H1 (cell line): ENCODE results near the gene SPTB.

Source experiments
- ATF3 ChIP-seq: IDR thresholded peaks from 2 replicates; pipeline ENCODE4 v1.6.1; 2011; ENCODE audit warnings: low read depth, mild to moderate bottlenecking, low read length; ENCODE audit not compliant: insufficient read depth
- BRCA1 ChIP-seq: IDR thresholded peaks from 2 replicates; pipeline ENCODE4 v1.6.1; 2012; ENCODE audit warnings: low read depth, low read length, improper control_type of control experiment
- GTF2F1 ChIP-seq: IDR thresholded peaks from 2 replicates; pipeline ENCODE4 v1.6.1; 2012; ENCODE audit warnings: low read depth, low read length, improper control_type of control experiment, borderline replicate concordance
- PHF8 ChIP-seq: fragments of 200-600 bp; sonication (generic); conservative IDR thresholded peaks from 2 replicates; pipeline ENCODE4 v1.7.1; 2012; ENCODE audit warnings: low read depth, mild to moderate bottlenecking, inconsistent platforms, low read length, moderate library complexity
- POLR2A ChIP-seq, 2 experiments: IDR thresholded peaks; 1 replicate in 1 of 2; 2 replicates in 1 of 2; pipeline ENCODE4 v1.6.1; 2011; ENCODE audit warnings: low read depth in 2 of 2, low read length in 2 of 2, mild to moderate bottlenecking in 2 of 2; ENCODE audit errors: control extremely low read depth in 1 of 2
- RXRA ChIP-seq: IDR thresholded peaks from 2 replicates; pipeline ENCODE4 v1.6.1; 2011; ENCODE audit warnings: low read depth, mild to moderate bottlenecking, low read length, moderate library complexity; ENCODE audit not compliant: insufficient read depth
- TF ChIP-seq, protein P1 (sequence below), 3 experiments: IDR thresholded peaks; 1 replicate in 2 of 3; 2 replicates in 1 of 3; pipeline versions ENCODE4 v1.5.1 to v1.6.1; 2011; ENCODE audit warnings: low read length in 3 of 3, mild to moderate bottlenecking in 3 of 3, inconsistent platforms in 2 of 3, low read depth in 1 of 3, moderate library complexity in 1 of 3; ENCODE audit not compliant: insufficient read depth in 1 of 3; ENCODE audit errors: control extremely low read depth in 1 of 3

DNA sequence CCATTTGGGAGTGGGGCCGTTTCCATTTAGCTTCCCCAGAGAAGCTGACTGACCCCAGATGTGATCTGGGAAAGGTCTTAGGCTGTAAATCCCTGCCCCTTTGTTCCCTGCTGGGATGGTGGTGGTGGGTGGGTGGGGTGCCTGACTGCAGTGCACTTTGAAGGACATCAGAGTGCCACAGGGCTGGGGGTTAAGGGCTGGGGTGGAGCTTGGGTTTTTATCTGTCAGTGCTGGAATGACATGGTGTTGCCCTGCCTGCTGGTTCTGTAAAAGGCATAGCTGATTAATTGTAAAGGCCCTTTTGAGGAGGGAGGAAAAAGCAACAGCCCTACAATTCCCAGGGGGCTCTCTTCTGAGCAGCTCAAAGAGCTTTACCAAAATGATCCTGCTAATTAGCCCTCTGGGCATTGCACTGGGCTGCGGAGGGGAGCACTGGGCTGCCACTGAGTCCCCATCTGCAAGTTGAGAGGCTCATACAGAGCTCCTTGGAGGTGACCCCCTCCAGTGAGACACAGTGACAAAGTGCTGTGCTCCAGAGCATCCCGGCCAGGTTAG lies 154.4 kb downstream of the SPTB start:
- TF ChIP-seq GTF2F1 (no peak), PHF8 (no peak), RXRA (no peak), ATF3 (no peak), POLR2A (IDR thresholded peaks at IDR 0.05; ENCODE audit: control extremely low read depth in 1 of 2, low read depth in 2 of 2, low read length in 2 of 2) (no peak), BRCA1 (no peak)
- TF ChIP-seq, protein P1, sequence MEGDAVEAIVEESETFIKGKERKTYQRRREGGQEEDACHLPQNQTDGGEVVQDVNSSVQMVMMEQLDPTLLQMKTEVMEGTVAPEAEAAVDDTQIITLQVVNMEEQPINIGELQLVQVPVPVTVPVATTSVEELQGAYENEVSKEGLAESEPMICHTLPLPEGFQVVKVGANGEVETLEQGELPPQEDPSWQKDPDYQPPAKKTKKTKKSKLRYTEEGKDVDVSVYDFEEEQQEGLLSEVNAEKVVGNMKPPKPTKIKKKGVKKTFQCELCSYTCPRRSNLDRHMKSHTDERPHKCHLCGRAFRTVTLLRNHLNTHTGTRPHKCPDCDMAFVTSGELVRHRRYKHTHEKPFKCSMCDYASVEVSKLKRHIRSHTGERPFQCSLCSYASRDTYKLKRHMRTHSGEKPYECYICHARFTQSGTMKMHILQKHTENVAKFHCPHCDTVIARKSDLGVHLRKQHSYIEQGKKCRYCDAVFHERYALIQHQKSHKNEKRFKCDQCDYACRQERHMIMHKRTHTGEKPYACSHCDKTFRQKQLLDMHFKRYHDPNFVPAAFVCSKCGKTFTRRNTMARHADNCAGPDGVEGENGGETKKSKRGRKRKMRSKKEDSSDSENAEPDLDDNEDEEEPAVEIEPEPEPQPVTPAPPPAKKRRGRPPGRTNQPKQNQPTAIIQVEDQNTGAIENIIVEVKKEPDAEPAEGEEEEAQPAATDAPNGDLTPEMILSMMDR (IDR thresholded peaks at IDR 0.05; ENCODE audit: control extremely low read depth in 1 of 3, insufficient read depth in 1 of 3, low read depth in 1 of 3, low read length in 3 of 3) = no peak
